Activated CD8-positive, alpha-beta memory T cell treated with anti-CD3 and anti-CD28 coated beads, Interleukin-2, amount 50 U/mL, for 1 hour (primary cell): ENCODE data around the gene SIRPA.
A peak's percentile ranks its signal among the peaks of the same experiment; 100 is the strongest.

Source experiments
- DNase-seq: peaks from one replicate; pipeline ENCODE4 v3.0.0-alpha.2; 2020; ENCODE audit errors: extremely low read depth

SIRPA gene

DNA sequence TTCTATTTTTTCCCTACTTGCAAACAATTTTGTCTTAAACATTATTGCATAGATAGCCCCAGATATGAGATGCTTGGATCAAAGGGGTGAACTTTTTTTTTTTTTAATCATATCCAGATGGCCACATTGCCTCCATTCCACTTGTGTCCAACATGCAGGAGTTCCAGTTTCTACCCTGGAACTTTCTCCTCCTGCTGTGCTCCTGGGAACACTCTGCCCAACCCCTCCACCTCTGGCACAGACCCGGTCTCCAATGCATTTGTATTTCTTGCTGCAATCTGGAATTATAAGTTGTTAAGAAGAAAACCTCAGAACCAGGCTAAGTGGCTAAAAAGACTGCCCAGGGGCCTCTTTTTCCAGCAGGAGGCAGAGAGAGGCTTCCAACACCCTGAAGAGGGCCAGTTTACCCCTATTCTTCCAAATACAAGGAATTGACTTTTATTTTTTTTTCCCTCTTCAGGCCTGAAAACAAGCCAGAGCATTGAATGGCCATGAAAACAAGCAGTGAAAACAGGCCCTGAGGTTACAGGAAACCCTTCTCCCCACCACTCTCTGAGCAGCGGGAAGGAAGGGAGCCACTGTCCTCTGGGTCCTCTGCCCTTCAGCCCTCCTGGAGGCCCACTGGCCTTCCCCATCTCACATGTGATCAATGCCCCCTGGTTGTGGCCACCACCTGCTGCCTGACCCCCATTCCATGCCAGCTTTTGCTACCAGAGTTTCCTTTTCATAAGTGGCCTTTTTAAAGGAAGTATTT lies 54.3 kb downstream of the SIRPA start:
- DNase-seq: no peak

DNA sequence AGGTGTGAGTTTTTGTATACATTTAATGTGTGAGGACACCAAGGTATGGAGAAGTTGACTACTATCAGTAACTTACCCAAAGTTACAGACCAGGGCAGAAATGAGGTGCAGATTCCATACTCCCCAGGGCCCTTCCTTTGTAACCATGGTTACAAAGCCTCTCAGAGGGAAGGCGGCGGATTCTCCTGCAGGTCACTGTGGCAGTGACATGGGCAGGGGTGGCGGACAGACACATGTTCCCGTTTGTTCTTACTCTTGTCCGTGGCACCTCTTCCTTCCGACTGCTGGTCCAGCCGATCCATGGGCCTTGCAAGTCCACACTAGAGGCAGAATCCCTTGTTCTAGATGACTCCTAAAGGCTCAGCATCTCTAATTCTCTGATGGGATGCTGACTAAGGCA lies 55.6 kb downstream of the SIRPA start:
- DNase-seq: no peak

DNA sequence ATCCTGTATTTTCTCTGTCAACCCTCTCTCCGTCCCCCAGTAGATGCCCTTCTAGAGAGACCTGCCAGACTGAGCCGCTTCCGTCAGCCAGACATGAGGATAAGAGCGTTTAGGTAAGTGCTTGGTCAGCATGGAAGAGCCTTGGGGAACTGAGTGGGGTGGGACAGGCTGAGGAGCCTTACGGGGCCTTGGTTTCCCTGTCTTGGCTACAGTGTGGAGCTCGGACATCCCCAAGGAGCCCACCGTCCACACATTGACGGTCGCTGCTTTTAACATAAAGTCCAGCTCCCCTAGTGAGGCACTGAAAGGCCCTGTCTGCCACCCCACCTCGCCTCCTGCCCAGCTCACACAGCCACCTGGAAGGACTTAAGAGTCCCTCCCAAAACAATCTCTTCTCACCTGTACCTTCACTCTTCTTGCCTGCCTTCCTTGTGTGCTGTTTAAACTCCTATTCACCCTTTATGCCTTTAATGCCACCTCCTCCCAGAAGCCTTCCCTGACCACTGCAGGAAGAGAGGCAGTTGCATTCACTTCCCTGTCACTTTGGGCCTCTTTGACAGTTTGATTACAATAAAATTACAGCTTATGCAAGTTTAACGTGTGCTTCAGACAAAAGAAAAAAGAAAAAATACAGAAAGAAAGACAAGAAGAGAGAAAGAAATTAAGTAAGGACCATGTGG lies 56.4 kb downstream of the SIRPA start:
- DNase-seq: no peak

GRCh38 chr20:1952737-1953530 lies 57.7 kb downstream of the SIRPA start:
- DNase-seq: no peak

DNA sequence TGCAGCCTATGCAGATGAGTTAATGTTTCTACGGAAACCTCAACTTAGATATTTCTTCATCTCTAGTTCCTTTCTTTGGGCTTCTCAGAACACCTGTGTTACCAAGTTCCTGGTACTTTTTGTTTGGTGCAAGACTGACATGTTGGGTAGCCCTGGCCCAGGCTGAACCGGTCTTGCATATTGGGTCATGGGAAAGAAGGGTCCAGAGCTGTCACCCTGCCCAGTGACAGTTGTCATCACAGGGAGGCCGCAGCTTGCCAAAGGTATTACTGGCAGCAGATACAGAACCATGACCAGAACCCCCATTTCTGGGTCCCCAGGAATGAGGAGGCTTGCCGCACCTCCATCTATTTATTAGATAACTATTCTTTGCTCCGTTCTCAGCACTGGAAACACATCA lies 58.4 kb downstream of the SIRPA start:
- no peak for DNase-seq

GRCh38 chr20:1955217-1955616 lies 60.0 kb downstream of the SIRPA start:
- DNase-seq: no peak

GRCh38 chr20:1958426-1958825 lies 63.2 kb downstream of the SIRPA start:
- no peak for DNase-seq

- DNase-seq: no peak
These were observed 63.9 kb downstream of the SIRPA start for GRCh38 chr20:1959156-1959555.

- DNase-seq: no peak
These were observed 66.2 kb downstream of the SIRPA start for GRCh38 chr20:1961374-1961773.

DNA sequence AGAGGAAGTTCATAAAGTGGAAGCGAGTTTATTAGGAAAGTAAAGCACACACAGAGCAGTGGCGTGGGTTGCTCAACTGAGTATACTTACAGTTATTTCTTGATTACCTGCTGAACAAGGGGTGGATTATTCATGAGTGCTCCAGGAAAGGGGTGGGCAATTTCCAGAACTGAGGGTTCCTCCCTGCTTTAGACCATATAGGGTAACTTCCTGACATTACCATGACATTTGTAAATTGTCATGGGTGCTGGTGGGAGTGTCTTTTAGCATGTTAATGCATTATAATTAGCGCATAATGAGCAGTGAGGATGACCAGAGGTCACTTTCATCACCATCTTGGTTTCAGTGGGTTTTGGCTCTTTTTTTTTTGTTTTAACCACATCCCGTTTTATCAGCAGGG lies 68.9 kb downstream of the SIRPA start:
- DNase-seq: no peak

DNA sequence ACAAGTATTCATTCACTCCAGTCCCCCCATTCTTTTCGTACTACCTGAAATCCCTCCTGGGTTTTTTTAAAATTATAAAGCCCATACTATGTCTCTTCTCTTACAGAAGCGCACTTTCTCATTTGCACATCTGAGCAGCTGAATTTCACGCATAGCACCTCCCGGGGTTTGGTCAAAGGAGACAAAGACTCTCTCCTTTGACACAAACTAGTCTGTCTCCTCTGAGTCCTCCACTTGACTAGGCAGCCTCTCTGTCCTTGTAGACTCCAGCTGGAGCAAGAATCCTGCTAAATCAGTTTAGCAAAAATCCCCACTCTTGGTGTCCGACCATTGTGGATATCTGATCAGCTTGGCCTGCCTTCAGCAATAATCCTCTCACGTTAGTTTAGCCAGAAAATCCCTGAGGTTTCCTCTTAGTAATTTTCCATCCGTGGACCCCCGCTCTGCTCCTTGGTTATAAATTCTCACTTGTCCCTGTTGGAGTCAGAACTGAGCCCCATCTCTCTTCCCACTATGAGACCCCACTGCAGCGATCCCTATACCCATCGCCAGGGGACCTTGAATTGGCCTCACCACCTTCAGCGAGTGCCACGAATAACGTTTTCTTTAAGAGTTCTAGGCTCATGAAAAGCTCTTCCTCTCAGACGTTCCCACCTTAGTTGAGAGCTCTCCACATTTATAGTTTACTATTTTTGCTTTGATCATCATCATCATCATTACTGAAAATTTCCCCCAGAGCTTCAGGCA lies 69.6 kb downstream of the SIRPA start:
- no peak for DNase-seq

DNA sequence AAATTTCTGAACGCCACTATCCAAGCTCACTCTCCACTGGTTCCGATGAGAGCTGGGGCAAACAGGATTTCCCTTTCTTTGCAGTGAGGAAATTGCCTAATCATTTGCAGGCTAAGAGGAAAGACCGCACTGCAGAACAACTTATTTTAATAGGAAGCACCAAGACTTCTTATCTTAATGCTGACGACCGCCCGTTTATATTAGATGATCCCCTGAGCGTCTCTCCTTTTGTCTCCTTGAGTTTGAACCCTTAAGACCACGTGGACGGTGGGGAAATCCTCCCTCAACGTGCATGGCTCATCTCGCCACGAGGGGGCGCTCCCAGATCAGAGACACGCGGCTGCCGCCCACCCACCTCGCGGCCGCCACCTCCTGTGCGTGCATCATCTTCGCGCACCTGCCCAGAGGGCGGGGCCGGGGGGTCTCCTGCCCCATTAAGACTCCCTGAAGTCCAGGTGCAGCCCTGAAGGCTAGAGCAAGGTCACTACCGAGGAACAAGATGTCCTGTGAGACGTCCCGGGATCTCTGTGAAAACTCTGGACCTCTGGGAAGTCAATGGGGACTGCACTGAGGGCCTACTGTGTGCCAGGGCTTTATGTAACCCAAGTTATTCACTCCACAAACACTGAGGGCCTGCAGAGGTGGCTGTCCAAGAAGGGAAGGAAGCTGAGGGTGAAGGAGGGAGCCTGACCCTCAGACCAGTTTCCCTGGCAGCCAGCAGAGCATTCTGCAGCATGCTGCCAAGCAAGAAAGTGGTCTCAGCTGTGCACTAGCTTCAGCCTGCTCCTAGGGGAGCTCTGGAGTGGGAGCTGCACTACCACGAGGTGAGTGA lies 70.5 kb downstream of the SIRPA start:
- DNase-seq: peak; percentile 37

- DNase-seq: no peak
These were observed 73.8 kb downstream of the SIRPA start for GRCh38 chr20:1968964-1969363.

GRCh38 chr20:1971893-1972586 lies 76.8 kb downstream of the SIRPA start:
- DNase-seq: no peak

- DNase-seq: no peak
These were observed 78.6 kb downstream of the SIRPA start for GRCh38 chr20:1973601-1974440.

- no peak for DNase-seq
These were observed 80.1 kb downstream of the SIRPA start for GRCh38 chr20:1975291-1975690.

- DNase-seq: no peak
These were observed 84.0 kb downstream of the SIRPA start for GRCh38 chr20:1979106-1979778.

DNA sequence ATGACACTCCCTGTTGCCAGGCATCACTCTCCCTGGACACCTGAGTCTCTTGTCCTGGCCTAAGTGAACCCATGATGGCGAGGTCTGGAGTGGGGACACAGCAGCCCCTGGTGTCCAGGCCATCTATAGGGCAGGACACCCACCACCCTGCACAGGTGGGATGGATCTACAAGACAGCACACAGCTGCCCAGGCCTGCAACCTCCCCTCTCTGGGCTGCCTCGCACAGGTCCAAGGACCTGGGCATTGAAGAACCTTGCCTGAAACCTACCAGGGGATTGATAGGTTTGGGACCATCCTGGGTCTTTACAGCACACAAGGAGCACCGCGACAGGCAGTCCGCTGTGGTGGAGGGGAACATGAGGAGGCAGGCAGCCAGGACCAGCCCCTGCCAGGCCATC lies 87.5 kb downstream of the SIRPA start:
- no peak for DNase-seq

DNA sequence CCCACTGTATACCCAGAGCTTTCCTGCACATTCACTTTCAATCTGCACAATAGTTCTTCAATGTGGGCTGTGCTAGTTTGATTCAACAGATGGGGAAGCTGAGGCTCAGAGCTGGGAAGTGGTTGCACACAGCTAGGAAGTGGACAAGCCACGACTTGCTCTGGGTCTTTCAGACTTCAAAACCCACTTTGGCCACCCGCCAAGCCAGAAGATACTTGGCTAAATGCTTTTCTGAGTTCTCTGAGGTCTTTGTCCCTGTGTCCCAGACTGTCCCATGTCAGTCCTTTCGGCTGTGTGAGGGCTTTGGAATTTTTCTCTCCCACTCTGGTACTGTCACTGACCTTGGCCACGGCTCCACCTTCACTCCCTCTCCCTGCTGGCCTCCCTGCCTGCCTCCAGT lies 88.1 kb downstream of the SIRPA start:
- DNase-seq: no peak
